ENCODE measurements around the gene STK25. TPM values are rescaled to one million over a fixed set of nuclear protein-coding genes. Genes with fewer than 3 reads are reported as not detected.

Gene STK25
- polyA plus RNA-seq, 1 donor from 2014 or later = 580 TPM

DNA sequence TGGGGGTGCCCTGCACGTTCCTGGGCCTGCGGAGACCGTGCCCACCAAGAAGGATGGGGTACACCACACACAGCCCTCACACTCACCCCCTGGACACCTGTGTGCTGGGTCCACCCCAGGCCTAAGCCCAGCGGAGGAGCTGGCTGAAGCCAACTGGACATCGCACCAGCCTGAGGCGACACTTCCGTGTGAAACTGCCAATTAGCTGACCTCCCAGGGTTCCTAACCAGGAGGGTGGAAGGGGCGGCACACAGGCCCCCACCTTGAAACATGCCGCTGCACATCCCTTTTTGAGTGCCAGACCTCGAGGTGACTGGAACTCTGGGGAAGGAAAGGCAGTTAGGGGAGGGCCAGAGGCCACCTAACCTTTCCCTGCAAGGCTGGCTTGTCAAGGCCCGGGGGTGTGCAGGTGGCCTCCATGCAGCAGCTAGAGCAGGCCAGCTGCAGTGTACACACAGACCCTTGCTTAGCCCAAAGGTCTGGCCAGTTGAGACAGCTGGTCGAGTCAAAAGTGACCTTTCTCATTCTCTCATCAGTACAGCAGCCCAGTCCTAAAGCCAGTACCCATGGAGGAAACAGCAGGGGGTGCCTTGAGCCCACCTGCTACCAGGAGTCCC is 4.5 kb downstream of the STK25 start:
- Histone ChIP-seq H3K79me2 (replicated peaks; ENCODE audit: insufficient read depth, low read length) (peaks cover 27% of the 10 kb centered on the region), H3K27ac (ENCODE audit: low read length) (no peak overlapping the region), H3K9me3 (ENCODE audit: low read length) (no peaks in the 10 kb centered on the region), H3F3A (ENCODE audit: insufficient read depth, low read length, poor library complexity, severe bottlenecking) (no peaks in the 10 kb centered on the region), H4K20me1 (ENCODE audit: insufficient read depth) (peaks cover 7% of the 10 kb centered on the region), H2AFZ (ENCODE audit: low read depth, low read length) (no peak overlapping the region), H3K4me2 (ENCODE audit: low read length) (no peak overlapping the region), H3K9ac (ENCODE audit: low read length) (no peak overlapping the region), H3K27me3 (ENCODE audit: insufficient read depth, low read depth, low read length) (no peaks in the 10 kb centered on the region), H3K9me2 (ENCODE audit: insufficient read depth, low read length) (no peaks in the 10 kb centered on the region), H3K36me3 (ENCODE audit: insufficient read depth, low read length) (no peaks in the 10 kb centered on the region), H3K4me3 (ENCODE audit: low read length) (no peak overlapping the region)
- TF ChIP-seq, protein P1, sequence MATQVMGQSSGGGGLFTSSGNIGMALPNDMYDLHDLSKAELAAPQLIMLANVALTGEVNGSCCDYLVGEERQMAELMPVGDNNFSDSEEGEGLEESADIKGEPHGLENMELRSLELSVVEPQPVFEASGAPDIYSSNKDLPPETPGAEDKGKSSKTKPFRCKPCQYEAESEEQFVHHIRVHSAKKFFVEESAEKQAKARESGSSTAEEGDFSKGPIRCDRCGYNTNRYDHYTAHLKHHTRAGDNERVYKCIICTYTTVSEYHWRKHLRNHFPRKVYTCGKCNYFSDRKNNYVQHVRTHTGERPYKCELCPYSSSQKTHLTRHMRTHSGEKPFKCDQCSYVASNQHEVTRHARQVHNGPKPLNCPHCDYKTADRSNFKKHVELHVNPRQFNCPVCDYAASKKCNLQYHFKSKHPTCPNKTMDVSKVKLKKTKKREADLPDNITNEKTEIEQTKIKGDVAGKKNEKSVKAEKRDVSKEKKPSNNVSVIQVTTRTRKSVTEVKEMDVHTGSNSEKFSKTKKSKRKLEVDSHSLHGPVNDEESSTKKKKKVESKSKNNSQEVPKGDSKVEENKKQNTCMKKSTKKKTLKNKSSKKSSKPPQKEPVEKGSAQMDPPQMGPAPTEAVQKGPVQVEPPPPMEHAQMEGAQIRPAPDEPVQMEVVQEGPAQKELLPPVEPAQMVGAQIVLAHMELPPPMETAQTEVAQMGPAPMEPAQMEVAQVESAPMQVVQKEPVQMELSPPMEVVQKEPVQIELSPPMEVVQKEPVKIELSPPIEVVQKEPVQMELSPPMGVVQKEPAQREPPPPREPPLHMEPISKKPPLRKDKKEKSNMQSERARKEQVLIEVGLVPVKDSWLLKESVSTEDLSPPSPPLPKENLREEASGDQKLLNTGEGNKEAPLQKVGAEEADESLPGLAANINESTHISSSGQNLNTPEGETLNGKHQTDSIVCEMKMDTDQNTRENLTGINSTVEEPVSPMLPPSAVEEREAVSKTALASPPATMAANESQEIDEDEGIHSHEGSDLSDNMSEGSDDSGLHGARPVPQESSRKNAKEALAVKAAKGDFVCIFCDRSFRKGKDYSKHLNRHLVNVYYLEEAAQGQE (IDR thresholded peaks at IDR 0.05; ENCODE audit: borderline replicate concordance) = no peak
- no peak for TF ChIP-seq EZH2 (IDR thresholded peaks at IDR 0.05; ENCODE audit: borderline replicate concordance, insufficient read depth, low read length, poor library complexity, severe bottlenecking)
- TF ChIP-seq RAD21 (conservative IDR thresholded peaks at IDR 0.05) = no peak
- no peak for TF ChIP-seq MXI1 (conservative IDR thresholded peaks at IDR 0.05; ENCODE audit: poor library complexity, severe bottlenecking)
- TF ChIP-seq SMC3 (conservative IDR thresholded peaks at IDR 0.05; ENCODE audit: poor library complexity) = no peak
- TF ChIP-seq EP300 (conservative IDR thresholded peaks at IDR 0.05; ENCODE audit: poor library complexity, severe bottlenecking) = no peak
- TF ChIP-seq, protein P2, sequence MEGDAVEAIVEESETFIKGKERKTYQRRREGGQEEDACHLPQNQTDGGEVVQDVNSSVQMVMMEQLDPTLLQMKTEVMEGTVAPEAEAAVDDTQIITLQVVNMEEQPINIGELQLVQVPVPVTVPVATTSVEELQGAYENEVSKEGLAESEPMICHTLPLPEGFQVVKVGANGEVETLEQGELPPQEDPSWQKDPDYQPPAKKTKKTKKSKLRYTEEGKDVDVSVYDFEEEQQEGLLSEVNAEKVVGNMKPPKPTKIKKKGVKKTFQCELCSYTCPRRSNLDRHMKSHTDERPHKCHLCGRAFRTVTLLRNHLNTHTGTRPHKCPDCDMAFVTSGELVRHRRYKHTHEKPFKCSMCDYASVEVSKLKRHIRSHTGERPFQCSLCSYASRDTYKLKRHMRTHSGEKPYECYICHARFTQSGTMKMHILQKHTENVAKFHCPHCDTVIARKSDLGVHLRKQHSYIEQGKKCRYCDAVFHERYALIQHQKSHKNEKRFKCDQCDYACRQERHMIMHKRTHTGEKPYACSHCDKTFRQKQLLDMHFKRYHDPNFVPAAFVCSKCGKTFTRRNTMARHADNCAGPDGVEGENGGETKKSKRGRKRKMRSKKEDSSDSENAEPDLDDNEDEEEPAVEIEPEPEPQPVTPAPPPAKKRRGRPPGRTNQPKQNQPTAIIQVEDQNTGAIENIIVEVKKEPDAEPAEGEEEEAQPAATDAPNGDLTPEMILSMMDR (IDR thresholded peaks at IDR 0.05; ENCODE audit: poor library complexity, severe bottlenecking) = no peak
- TF ChIP-seq POLR2AphosphoS5 (IDR thresholded peaks at IDR 0.05) = no peak
- TF ChIP-seq TAF1 (IDR thresholded peaks at IDR 0.05; ENCODE audit: low read depth) = no peak

DNA sequence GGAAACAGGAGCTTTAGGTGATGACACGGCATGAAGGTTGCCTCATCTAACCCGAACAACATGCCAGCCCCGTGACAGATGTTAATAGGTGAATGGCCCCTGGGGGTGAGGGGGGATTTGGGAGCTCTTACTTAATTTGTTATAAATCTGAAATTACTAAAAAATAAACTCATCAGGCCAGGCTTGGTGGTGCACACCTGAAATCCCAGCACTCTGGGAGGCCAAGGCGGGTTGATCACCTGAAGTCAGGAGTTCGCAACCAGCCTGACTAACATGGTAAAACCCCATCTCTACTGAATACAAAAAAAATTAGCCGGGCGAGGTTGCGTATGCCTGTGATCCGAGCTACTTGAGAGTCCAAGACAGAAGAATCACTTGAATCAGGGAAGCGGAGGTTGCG is 6.1 kb downstream of the STK25 start:
- H3K36me3 ChIP-seq (ENCODE audit: insufficient read depth, low read length) = no peaks in the 10 kb centered on the region
- H3K27ac ChIP-seq (ENCODE audit: low read length) = no peak overlapping the region
- no peak for TF ChIP-seq TAF1 (IDR thresholded peaks at IDR 0.05; ENCODE audit: low read depth)
- no peak for TF ChIP-seq SMC3 (conservative IDR thresholded peaks at IDR 0.05; ENCODE audit: poor library complexity)
- TF ChIP-seq, protein P1 (IDR thresholded peaks at IDR 0.05; ENCODE audit: borderline replicate concordance) = no peak
- TF ChIP-seq POLR2AphosphoS5 (IDR thresholded peaks at IDR 0.05) = no peak
- TF ChIP-seq EP300 (conservative IDR thresholded peaks at IDR 0.05; ENCODE audit: poor library complexity, severe bottlenecking) = no peak
- H3K9me2 ChIP-seq (ENCODE audit: insufficient read depth, low read length) = no peaks in the 10 kb centered on the region
- H2AFZ ChIP-seq (ENCODE audit: low read depth, low read length) = no peak overlapping the region
- H3K9ac ChIP-seq (ENCODE audit: low read length) = no peak overlapping the region
- H3K27me3 ChIP-seq (ENCODE audit: insufficient read depth, low read depth, low read length) = no peaks in the 10 kb centered on the region
- H3K9me3 ChIP-seq (ENCODE audit: low read length) = no peaks in the 10 kb centered on the region
- H3K79me2 ChIP-seq (replicated peaks; ENCODE audit: insufficient read depth, low read length) = peaks cover 20% of the 10 kb centered on the region
- H4K20me1 ChIP-seq (ENCODE audit: insufficient read depth) = peaks cover 7% of the 10 kb centered on the region
- no peak overlapping the region for H3K4me2 ChIP-seq (ENCODE audit: low read length)
- no peak overlapping the region for H3K4me3 ChIP-seq (ENCODE audit: low read length)
- no peaks in the 10 kb centered on the region for H3F3A ChIP-seq (ENCODE audit: insufficient read depth, low read length, poor library complexity, severe bottlenecking)
